Measurements from ENCODE around the gene SLC6A6.
A peak's percentile ranks its signal among the peaks of the same experiment; 100 is the strongest.

Gene SLC6A6

GRCh38 chr3:14422016-14422963, 19.9 kb downstream of the SLC6A6 start:
- peak overlapping the region in 3 of 11 experiments; percentile 1 to 26 (median 18); a peak in 2 of 22 replicates for H3K27ac ChIP-seq
- H3K27me3 ChIP-seq, result no peaks in the 10 kb centered on the region
- H3K4me1 ChIP-seq, result peaks cover 43 to 100% (median 69%) of the 10 kb centered on the region in 10 experiments
- no peak overlapping the region for H3K4me3 ChIP-seq
- H3K9me3 ChIP-seq (replicated peaks in 1 of 11), result no peaks in the 10 kb centered on the region
- no peak overlapping the region; a peak in 1 of 22 replicates for H3K9ac ChIP-seq
- H3K36me3 ChIP-seq, result peaks cover 28 to 68% (median 46%) of the 10 kb centered on the region in 11 experiments
- no peak for TF ChIP-seq Cebpa-rat (IDR thresholded peaks at IDR 0.05)
- H4K20me1 ChIP-seq, result peaks cover 0 to 97% (median 82%) of the 10 kb centered on the region in 11 experiments; a peak in 19 of 22 replicates
- peak overlapping the region in 3 of 11 experiments; percentile 73 to 91 (median 86); a peak in 4 of 22 replicates for H3K4me2 ChIP-seq

GRCh38 chr3:14423197-14423743, 20.9 kb downstream of the SLC6A6 start:
- peaks cover 0 to 99% (median 89%) of the 10 kb centered on the region in 11 experiments; a peak in 19 of 22 replicates for H4K20me1 ChIP-seq
- peak overlapping the region in 2 of 11 experiments; percentile 32 to 38; a peak in 4 of 22 replicates for H3K9ac ChIP-seq
- 0 out of 22 replicates have a peak, but pooled peaks of 1 of the 11 experiments have one; percentile 25 for TF ChIP-seq Cebpa-rat (IDR thresholded peaks at IDR 0.05)
- peaks cover 53 to 100% (median 72%) of the 10 kb centered on the region in 10 experiments for H3K4me1 ChIP-seq
- peak overlapping the region; percentile 70 to 91 (median 83); a peak in 21 of 22 replicates for H3K4me2 ChIP-seq
- H3K27me3 ChIP-seq, result no peaks in the 10 kb centered on the region
- peaks cover 18 to 64% (median 37%) of the 10 kb centered on the region in 11 experiments; a peak in 21 of 22 replicates for H3K36me3 ChIP-seq
- H3K9me3 ChIP-seq (replicated peaks in 1 of 11), result no peaks in the 10 kb centered on the region
- H3K27ac ChIP-seq, result peak overlapping the region in 4 of 11 experiments; percentile 18 to 38 (median 22); a peak in 4 of 22 replicates
- H3K4me3 ChIP-seq, result no peak overlapping the region

GRCh38 chr3:14423963-14424362, 21.6 kb downstream of the SLC6A6 start:
- peaks cover 59 to 100% (median 72%) of the 10 kb centered on the region in 10 experiments for H3K4me1 ChIP-seq
- no peak for TF ChIP-seq Cebpa-rat (IDR thresholded peaks at IDR 0.05)
- H3K27ac ChIP-seq, result peak overlapping the region in 9 of 11 experiments; percentile 24 to 53 (median 37); a peak in 14 of 22 replicates
- peaks cover 0 to 99% (median 89%) of the 10 kb centered on the region in 11 experiments; a peak in 19 of 22 replicates for H4K20me1 ChIP-seq
- H3K4me2 ChIP-seq, result peak overlapping the region; percentile 70 to 91 (median 83)
- peak overlapping the region in 10 of 11 experiments; percentile 0 to 50 (median 38); a peak in 16 of 22 replicates for H3K9ac ChIP-seq
- peaks cover 14 to 61% (median 31%) of the 10 kb centered on the region in 11 experiments; a peak in 20 of 22 replicates for H3K36me3 ChIP-seq
- no peaks in the 10 kb centered on the region for H3K27me3 ChIP-seq
- H3K9me3 ChIP-seq (replicated peaks in 1 of 11), result no peaks in the 10 kb centered on the region
- no peak overlapping the region for H3K4me3 ChIP-seq

GRCh38 chr3:14424711-14425580, 22.5 kb downstream of the SLC6A6 start:
- no peaks in the 10 kb centered on the region for H3K27me3 ChIP-seq
- H3K36me3 ChIP-seq, result peaks cover 8 to 53% (median 30%) of the 10 kb centered on the region in 11 experiments; a peak in 19 of 22 replicates
- H3K27ac ChIP-seq, result peak overlapping the region in 8 of 11 experiments; percentile 33 to 53 (median 38); a peak in 14 of 22 replicates
- H3K4me2 ChIP-seq, result peak overlapping the region; percentile 70 to 91 (median 83)
- peaks cover 60 to 100% (median 72%) of the 10 kb centered on the region in 10 experiments for H3K4me1 ChIP-seq
- no peaks in the 10 kb centered on the region for H3K9me3 ChIP-seq (replicated peaks in 1 of 11)
- H3K9ac ChIP-seq, result peak overlapping the region in 8 of 11 experiments; percentile 32 to 50 (median 42); a peak in 9 of 22 replicates
- H3K4me3 ChIP-seq, result no peak overlapping the region
- H4K20me1 ChIP-seq, result peaks cover 0 to 98% (median 93%) of the 10 kb centered on the region in 11 experiments; a peak in 19 of 22 replicates
- TF ChIP-seq Cebpa-rat (IDR thresholded peaks at IDR 0.05), result no peak

GRCh38 chr3:14425581-14426304, 23.3 kb downstream of the SLC6A6 start:
- H3K4me2 ChIP-seq, result peak overlapping the region; percentile 70 to 91 (median 83)

GRCh38 chr3:14426305-14426620, 23.9 kb downstream of the SLC6A6 start:
- H3K4me1 ChIP-seq, result peaks cover 74 to 100% (median 85%) of the 10 kb centered on the region in 10 experiments
- H3K36me3 ChIP-seq, result peaks cover under 1 to 40% (median 18%) of the 10 kb centered on the region in 11 experiments; a peak in 18 of 22 replicates
- no peaks in the 10 kb centered on the region for H3K9me3 ChIP-seq (replicated peaks in 1 of 11)
- peak overlapping the region in 2 of 11 experiments; percentile 30 to 49; a peak in 2 of 22 replicates for H3K27ac ChIP-seq
- H3K4me2 ChIP-seq, result peak overlapping the region; percentile 70 to 91 (median 83)
- no peak overlapping the region for H3K4me3 ChIP-seq
- no peaks in the 10 kb centered on the region for H3K27me3 ChIP-seq
- no peak for TF ChIP-seq Cebpa-rat (IDR thresholded peaks at IDR 0.05)
- H3K9ac ChIP-seq, result peak overlapping the region in 3 of 11 experiments; percentile 9 to 52 (median 27); a peak in 3 of 22 replicates
- peaks cover 0 to 99% (median 97%) of the 10 kb centered on the region in 11 experiments; a peak in 19 of 22 replicates for H4K20me1 ChIP-seq

More at GRCh38 chr3:14425581-14426304, 23.3 kb downstream of the SLC6A6 start:
- H3K36me3 ChIP-seq, result peaks cover 6 to 45% (median 23%) of the 10 kb centered on the region in 11 experiments; a peak in 18 of 22 replicates
- no peaks in the 10 kb centered on the region for H3K27me3 ChIP-seq
- H3K9me3 ChIP-seq (replicated peaks in 1 of 11), result no peaks in the 10 kb centered on the region
- H3K4me1 ChIP-seq, result peaks cover 68 to 100% (median 80%) of the 10 kb centered on the region in 10 experiments
- peak overlapping the region in 9 of 11 experiments; percentile 21 to 56 (median 37); a peak in 11 of 22 replicates for H3K27ac ChIP-seq
- H3K4me3 ChIP-seq, result no peak overlapping the region; a peak in 1 of 20 replicates
- H4K20me1 ChIP-seq, result peaks cover 0 to 99% (median 97%) of the 10 kb centered on the region in 11 experiments; a peak in 19 of 22 replicates
- no peak for TF ChIP-seq Cebpa-rat (IDR thresholded peaks at IDR 0.05)
- peak overlapping the region in 10 of 11 experiments; percentile 9 to 52 (median 44); a peak in 12 of 22 replicates for H3K9ac ChIP-seq

Data from BLaER1 treated with 17β-estradiol and CSF1 and Interleukin-3, amounts not matched to agents 10 nM and 100 nM (cell line).